Breast epithelium (tissue), 3 donors: ENCODE measurements around the gene PPP1R27.

Source experiments
- POLR2A ChIP-seq: fragments of 450-650 bp; IDR thresholded peaks from one replicate; pipeline ENCODE4 v1.6.1; 2016; ENCODE audit warnings: antibody characterized with exemption, mild to moderate bottlenecking, moderate library complexity
- POLR2AphosphoS5 ChIP-seq, 3 donors: sonication (generic); formaldehyde crosslinking; IDR thresholded peaks; one replicate each; pipeline ENCODE4 v1.6.1; 2017; ENCODE audit warnings: antibody characterized with exemption in 3 of 3

GRCh38 chr17:81801327-81801726, 33.5 kb downstream of the PPP1R27 start:
- TF ChIP-seq POLR2A (no peak), POLR2AphosphoS5 (IDR thresholded peaks at IDR 0.05) (no peak)
